GM12874 (cell line): ENCODE results near the gene UNC119.

Experiments
- CTCF ChIP-seq: IDR thresholded peaks from 2 replicates; pipeline ENCODE4 v1.5.1; 2011; ENCODE audit warnings: low read depth, mild to moderate bottlenecking, control low read depth, low read length, moderate library complexity; ENCODE audit not compliant: insufficient read depth

UNC119 gene

DNA sequence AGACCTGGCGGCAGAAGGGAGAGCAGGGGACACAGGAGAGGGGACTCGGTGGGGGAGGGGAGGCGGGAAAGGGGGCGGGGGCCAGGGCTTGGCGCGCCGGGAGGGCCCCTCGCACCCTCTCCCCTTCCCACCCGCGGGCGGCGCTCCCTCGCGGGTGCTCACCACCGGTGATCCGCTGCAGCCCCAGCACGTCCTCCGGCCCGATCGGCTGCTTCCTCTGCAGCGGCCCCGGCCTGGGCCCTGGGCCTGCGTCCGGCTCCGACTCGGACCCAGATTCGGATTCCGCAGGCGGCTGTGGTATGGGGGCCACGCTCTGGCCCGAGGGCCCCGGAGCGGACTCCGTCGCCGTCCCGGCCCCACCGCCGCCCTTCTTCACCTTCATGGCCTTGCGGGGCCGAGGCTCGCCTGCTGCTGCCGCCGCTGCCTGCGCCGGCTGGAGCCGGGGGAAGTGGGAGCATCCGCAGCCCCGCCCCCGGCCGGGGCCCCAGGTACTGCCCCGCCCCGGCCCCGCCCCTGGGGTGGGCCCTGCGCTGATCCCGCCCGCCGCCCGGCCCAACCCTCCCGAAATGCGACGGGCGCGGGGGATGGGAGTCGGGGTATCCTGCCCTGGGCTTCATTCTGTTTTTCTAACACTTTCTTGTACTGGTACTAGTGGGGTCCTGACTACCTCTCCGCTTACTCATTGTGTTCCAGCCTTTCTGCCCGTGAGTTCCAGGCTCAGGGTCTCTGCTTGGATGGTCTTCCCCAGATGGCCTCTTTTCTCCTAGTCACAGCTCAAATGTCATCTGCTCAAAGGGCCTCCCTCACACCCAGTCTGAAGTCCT, at the start of gene UNC119:
UNC119 (minus strand) TSS at position 449 of the 824 bp plus-strand sequence; CDS start at position 382, 67 bp downstream.
- TF ChIP-seq CTCF = no peak

DNA sequence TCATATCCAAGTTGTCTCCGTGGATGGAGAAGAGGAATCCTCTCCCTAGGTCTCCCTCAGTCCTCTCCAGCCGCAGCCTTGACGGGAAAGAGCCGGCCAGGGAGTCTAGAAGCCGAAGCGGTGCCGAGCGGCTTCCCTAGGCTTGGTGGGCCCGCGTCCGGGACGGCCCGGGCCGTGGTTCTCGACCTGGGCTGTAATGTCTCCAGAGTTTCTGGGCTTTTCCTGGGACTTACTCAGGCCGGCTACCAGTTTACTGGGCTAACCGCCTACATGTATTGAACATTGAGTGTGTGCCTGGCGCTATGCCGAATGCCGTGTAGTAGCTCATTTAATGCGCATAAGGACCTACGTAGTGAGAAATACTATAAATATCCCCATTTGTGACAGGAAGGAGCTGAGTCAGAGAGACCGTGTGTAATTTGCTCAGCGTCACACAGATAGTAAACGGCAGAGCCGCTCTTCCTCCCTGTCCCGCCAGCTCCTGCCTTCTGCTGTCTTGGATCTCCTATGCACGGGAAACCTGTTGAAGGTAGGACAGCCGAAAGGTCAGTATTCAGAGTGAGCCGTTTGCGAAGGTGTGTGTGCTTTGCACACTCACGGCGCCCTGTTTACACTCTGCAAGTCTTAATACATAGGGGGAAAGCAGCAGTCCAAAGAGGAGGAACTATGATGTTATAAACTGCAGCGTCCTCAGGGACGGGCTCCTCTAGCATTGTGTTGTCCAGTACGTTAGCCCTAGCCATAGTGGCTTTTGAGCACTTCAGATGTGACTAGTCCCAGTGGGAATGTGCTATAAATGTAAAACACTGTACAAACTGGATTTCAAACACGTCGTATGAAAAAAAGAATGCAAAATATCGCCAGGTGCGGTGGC, 47.1 kb upstream of the UNC119 start:
- TF ChIP-seq CTCF = no peak

- no peak for TF ChIP-seq CTCF
Measured at GRCh38 chr17:28598799-28599310, 46.4 kb upstream of the UNC119 start, which contains the start of gene SPAG5. Gene SPAG5, minus strand, starts transcription at chr17:28599025. Its CDS starts 79 bp downstream, at chr17:28598946.

DNA sequence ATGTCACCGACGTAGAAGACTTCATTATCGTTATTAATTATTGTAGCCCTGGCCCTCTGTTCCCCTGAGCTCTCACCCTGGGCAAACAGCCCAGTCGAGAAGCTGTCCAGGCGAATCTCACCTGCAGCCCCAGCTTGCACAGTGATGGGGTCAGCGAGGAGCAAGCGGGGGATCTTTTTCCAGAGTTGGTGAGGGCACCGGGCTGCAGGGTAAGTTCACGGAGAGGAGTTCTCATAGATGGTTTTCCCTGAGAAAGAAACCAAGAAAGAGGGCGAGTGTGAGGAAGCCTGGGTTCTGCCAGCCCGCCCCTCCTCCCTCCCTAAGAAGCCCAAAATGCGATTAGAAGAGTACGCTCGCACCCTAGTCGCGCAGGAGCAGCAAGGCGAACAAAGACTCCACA, 46.0 kb upstream of the UNC119 start:
- TF ChIP-seq CTCF = no peak

DNA sequence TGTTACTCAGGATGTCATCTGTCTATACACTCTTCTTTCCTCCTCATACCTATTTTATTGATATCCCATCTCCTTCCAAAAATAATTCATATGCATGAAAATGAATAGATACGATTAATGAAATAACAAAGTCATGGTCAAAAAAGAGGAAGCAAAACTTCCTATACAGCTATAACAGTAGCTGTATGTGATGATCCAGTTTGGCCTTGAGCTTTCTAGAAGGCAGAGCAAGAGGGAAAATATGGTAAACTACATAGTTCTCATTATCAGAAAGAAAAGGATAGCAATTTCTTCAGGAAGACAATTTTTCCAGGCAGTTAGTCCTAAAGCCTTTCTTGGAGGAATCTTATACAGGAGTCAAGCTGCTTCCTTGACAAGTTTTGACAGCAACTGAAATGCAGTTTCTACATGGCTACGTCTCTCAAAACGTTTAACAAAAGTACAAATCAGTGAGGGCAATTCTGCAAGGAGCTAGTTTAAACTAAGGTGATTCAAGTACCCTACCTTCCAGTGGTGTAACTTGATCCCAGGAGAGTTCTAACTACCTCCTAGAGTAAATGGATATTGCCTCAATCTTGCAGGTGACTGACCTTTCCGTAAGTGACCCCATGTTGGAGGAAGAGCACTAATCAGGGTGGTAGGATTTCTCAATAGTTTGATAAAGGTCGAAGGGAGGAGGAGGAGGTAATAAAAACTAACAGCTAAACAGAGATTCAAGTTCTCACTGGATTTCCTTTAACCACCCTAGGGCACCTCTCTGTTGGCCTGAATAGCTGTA, 45.4 kb upstream of the UNC119 start:
- TF ChIP-seq CTCF = no peak

DNA sequence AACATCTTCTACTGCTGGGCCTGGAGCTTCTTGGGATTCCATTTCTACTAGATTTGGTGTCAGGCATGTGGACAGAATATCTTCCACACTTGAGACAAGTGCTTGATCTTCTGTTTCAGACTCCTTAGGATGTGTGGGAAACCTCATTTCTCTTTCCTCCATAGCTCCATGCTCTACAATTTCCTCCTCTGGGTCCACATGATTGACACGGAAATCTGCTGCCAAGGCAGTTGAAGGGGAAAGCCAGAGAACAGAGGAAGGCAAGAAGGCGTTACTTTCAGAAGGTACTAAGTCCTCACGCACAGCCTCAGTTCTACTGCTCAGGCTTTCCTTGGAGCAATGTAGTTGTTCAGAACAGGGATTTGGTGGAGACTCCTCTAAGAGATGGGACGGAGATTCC, 39.8 kb upstream of the UNC119 start:
- no peak for TF ChIP-seq CTCF
